Stomach (tissue), 9 donors: ENCODE data around the gene MBD6. TPM values are rescaled to one million over a fixed set of nuclear protein-coding genes. Genes with fewer than 3 reads are reported as not detected.
A peak's percentile ranks its signal among the peaks of the same experiment; 100 is the strongest.

Source experiments
- DNase-seq, 2 donors: peaks; one replicate each; pipeline versions ENCODE4 v3.0.0 to v3.0.0-alpha.2; 2013 to 2019
- H3K27ac ChIP-seq, 5 donors: fragments of 200-600 bp in 4 of 5; sonication (generic) in 4 of 5; one replicate each; pipeline ENCODE4 v1.5.1; 2013 to 2019; ENCODE audit warnings: mild to moderate bottlenecking in 1 of 5, moderate library complexity in 1 of 5
- H3K27me3 ChIP-seq, 3 donors: fragments of 200-600 bp; sonication (generic); one replicate each; pipeline ENCODE4 v1.5.1; 2017 to 2019; ENCODE audit warnings: mixed run types in 1 of 3
- H3K36me3 ChIP-seq, 4 donors: fragments of 200-600 bp; sonication (generic); 1 replicate in 3 of 4; 2 replicates in 1 of 4; pipeline ENCODE4 v1.5.1; 2016 to 2019
- H3K4me1 ChIP-seq, 4 donors: fragments of 200-600 bp; sonication (generic); one replicate each; pipeline ENCODE4 v1.5.1; 2016 to 2019
- H3K4me3 ChIP-seq, 4 donors: fragments of 200-600 bp; sonication (generic) in 3 of 4; one replicate each; pipeline ENCODE4 v1.5.1; 2016 to 2019; ENCODE audit warnings: mild to moderate bottlenecking in 1 of 4
- H3K9me3 ChIP-seq, 4 donors: fragments of 200-600 bp; sonication (generic); one replicate each; pipeline ENCODE4 v1.5.1; 2016 to 2019
- EP300 ChIP-seq: sonication (generic); formaldehyde crosslinking; IDR thresholded peaks from one replicate; pipeline ENCODE4 v1.6.1; 2017; ENCODE audit warnings: antibody characterized with exemption
- POLR2A ChIP-seq, 4 donors: fragments of 450-650 bp; IDR thresholded peaks; one replicate each; pipeline ENCODE4 v1.6.1; 2016; ENCODE audit warnings: antibody characterized with exemption in 4 of 4, control low read depth in 2 of 4, mild to moderate bottlenecking in 1 of 4, moderate library complexity in 1 of 4
- POLR2AphosphoS5 ChIP-seq, 3 donors: sonication (generic); formaldehyde crosslinking; IDR thresholded peaks; one replicate each; pipeline ENCODE4 v1.6.1; 2016; ENCODE audit warnings: antibody characterized with exemption in 3 of 3
- WGBS, 5 donors: extraction: QIAGEN DNeasy Blood & Tissue Kit in 3 of 5; methylation state at CpG; one replicate each; pipeline versions ENCODE4 v1.1.5 to v1.1.7; 2013 to 2018; 5-methylcytosine and 5-hydroxymethylcytosine counted together
- intact Hi-C: fragments of 100-400 bp; cut with DNase I; formaldehyde crosslinking; loops from one replicate; pipeline ENCODE4 v1.15.1; 2023; ENCODE audit warnings: low total_unique reads
- polyA plus RNA-seq, 3 donors: library from polyadenylated mRNA; stranded (reverse); fragments of 200-250 nt; gene quantifications; one replicate each; pipeline ENCODE4 v1.2.3, GENCODE V29; 2013
- total RNA-seq, 5 donors: library from RNA; depleted of rRNA; stranded (reverse); fragments of >200 nt; gene quantifications; one replicate each; pipeline versions ENCODE4 v1.1.0 to v1.2.3, GENCODE V29; 2014 to 2016
- TF ChIP-seq, protein P1 (sequence below), 7 experiments: fragments of 450-650 bp in 4 of 7; fragments of 200-600 bp in 3 of 7; sonication (generic) in 3 of 7; IDR thresholded peaks; one replicate each; pipeline ENCODE4 v1.5.1; 2016 to 2019; ENCODE audit warnings: antibody characterized with exemption in 7 of 7, control low read depth in 2 of 7, mild to moderate bottlenecking in 1 of 7
- donor health status: healthy with polysubstance abuse.
- donor health status: Bipolar disorder and iron deficiency.
- donor health status: healthy.

The MBD6 gene
- total and polyA plus RNA-seq, 8 donors = 4.8 to 129 (median 29.8) TPM

DNA sequence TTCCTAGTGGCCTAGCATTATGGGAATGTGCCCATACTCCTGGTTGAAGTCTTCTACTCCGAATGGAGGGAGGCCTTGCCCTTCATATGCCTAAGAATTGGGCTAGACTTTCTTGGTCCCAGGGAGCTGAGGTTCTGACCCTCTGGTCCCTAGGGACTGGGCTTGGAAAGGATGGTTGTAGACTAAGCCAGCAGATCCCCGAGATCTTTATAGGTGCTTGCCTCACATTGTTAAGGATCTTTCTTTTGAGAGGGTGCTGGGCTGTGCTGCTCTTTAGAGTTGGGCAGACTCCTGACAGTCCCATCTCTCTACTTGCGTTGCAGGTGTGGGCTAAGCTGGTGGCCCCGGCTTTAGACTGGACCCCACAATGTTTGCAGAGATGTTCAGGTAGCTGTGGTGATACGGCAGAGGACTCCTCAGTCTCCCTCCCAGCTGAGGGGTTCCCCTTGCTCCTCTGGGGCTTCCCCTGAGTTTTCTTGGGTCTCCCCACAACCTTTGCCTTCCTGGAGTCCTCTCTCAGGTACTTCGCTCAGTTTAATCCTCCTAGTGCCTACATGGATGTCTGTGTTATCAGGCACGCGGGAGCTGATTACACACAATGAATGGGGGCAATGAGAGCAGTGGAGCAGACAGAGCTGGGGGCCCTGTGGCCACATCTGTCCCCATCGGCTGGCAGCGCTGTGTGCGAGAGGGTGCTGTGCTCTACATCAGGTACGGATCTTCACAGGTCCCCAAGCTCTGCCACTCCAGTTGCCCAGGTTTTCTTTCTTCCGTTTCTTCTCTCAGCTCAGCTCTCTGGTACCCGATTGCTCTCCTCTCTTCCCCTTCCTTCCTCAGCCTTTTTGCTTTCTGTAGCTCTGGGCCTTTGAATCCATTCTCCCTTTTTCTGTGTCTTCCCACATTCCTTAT, 1.3 kb downstream of the MBD6 start:
- H3K9me3 ChIP-seq = no peaks in the 10 kb centered on the region
- intact Hi-C loops = no loop called here
- H3K4me3 ChIP-seq = peak overlapping the region; percentile 58 to 85 (median 74)
- peak in 1 of 2 donors; percentile 35 for DNase-seq
- H3K36me3 ChIP-seq = peaks cover 44 to 49% (median 48%) of the 10 kb centered on the region in 4 donors
- peak overlapping the region; percentile 95 to 99 (median 99) for H3K27ac ChIP-seq
- whole genome bisulfite sequencing, 5 donors = 37 to 53% (median 42%) methylated on average over 13 to 14 of the region's 14 CpGs
- TF ChIP-seq POLR2A (IDR thresholded peaks at IDR 0.05) (no peak), EP300 (no peak), POLR2AphosphoS5 (IDR thresholded peaks at IDR 0.05) (no peak)
- TF ChIP-seq, protein P1, sequence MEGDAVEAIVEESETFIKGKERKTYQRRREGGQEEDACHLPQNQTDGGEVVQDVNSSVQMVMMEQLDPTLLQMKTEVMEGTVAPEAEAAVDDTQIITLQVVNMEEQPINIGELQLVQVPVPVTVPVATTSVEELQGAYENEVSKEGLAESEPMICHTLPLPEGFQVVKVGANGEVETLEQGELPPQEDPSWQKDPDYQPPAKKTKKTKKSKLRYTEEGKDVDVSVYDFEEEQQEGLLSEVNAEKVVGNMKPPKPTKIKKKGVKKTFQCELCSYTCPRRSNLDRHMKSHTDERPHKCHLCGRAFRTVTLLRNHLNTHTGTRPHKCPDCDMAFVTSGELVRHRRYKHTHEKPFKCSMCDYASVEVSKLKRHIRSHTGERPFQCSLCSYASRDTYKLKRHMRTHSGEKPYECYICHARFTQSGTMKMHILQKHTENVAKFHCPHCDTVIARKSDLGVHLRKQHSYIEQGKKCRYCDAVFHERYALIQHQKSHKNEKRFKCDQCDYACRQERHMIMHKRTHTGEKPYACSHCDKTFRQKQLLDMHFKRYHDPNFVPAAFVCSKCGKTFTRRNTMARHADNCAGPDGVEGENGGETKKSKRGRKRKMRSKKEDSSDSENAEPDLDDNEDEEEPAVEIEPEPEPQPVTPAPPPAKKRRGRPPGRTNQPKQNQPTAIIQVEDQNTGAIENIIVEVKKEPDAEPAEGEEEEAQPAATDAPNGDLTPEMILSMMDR (IDR thresholded peaks at IDR 0.05) = no peak
- peaks cover 40 to 67% (median 57%) of the 10 kb centered on the region in 4 donors for H3K4me1 ChIP-seq
- H3K27me3 ChIP-seq = no peaks in the 10 kb centered on the region

GRCh38 chr12:57524814-57525614, 2.4 kb downstream of the MBD6 start:
- no peaks in the 10 kb centered on the region for H3K27me3 ChIP-seq
- H3K4me3 ChIP-seq = peak overlapping the region in 2 of 4 donors; percentile 58 to 85
- no peak for TF ChIP-seq EP300
- TF ChIP-seq POLR2AphosphoS5 (IDR thresholded peaks at IDR 0.05) = no peak
- TF ChIP-seq, protein P1 (IDR thresholded peaks at IDR 0.05) = no peak
- TF ChIP-seq POLR2A (IDR thresholded peaks at IDR 0.05) = no peak
- H3K4me1 ChIP-seq = peaks cover 37 to 63% (median 49%) of the 10 kb centered on the region in 4 donors
- no peaks in the 10 kb centered on the region for H3K9me3 ChIP-seq
- intact Hi-C loops = no loop called here
- WGBS, 5 donors = 53 to 62% (median 59%) methylated on average over 11 of the region's 11 CpGs
- peak overlapping the region in 3 of 5 donors; percentile 99 for H3K27ac ChIP-seq
- no peak for DNase-seq
- peaks cover 55 to 59% (median 58%) of the 10 kb centered on the region in 4 donors for H3K36me3 ChIP-seq

GRCh38 chr12:57525615-57526383, 3.2 kb downstream of the MBD6 start:
- Histone ChIP-seq H3K27ac (peak overlapping the region in 3 of 5 donors; percentile 26 to 99 (median 29)), H3K4me1 (peaks cover 37 to 63% (median 48%) of the 10 kb centered on the region in 4 donors), H3K4me3 (peak overlapping the region in 1 of 4 donors; percentile 58), H3K36me3 (peaks cover 60 to 66% (median 64%) of the 10 kb centered on the region in 4 donors), H3K9me3 (no peaks in the 10 kb centered on the region), H3K27me3 (no peaks in the 10 kb centered on the region)
- TF ChIP-seq POLR2AphosphoS5 (IDR thresholded peaks at IDR 0.05) = no peak
- TF ChIP-seq POLR2A (IDR thresholded peaks at IDR 0.05) = no peak
- TF ChIP-seq, protein P1 (IDR thresholded peaks at IDR 0.05) = no peak
- no peak for TF ChIP-seq EP300
- DNase-seq = no peak
- WGBS, 5 donors = 81 to 85% (median 83%) methylated on average over 16 of the region's 16 CpGs
- intact Hi-C loops = no loop called here
